Colonic mucosa (tissue), 4 donors: ENCODE results near the gene POU2AF1. TPM values are rescaled to one million over a fixed set of nuclear protein-coding genes. Genes with fewer than 3 reads are reported as not detected.

Experiments used
- DNase-seq: peaks from one replicate; pipeline ENCODE4 v3.0.0-alpha.2; 2020
- H3K27ac ChIP-seq: fragments of 200-600 bp; one replicate; pipeline ENCODE4 v1.8.0; 2021
- H3K27me3 ChIP-seq: fragments of 200-600 bp; one replicate; pipeline ENCODE4 v1.8.0; 2021
- H3K36me3 ChIP-seq: fragments of 200-600 bp; one replicate; pipeline ENCODE4 v1.8.0; 2021
- H3K4me1 ChIP-seq: fragments of 200-600 bp; one replicate; pipeline ENCODE4 v1.8.0; 2021; ENCODE audit warnings: mild to moderate bottlenecking
- H3K4me3 ChIP-seq: fragments of 200-600 bp; one replicate; pipeline ENCODE4 v1.8.0; 2021
- H3K9ac ChIP-seq, 2 donors: one replicate each; pipeline ENCODE4 v1.7.0; 2013; ENCODE audit warnings: control low read depth in 2 of 2, low read depth in 2 of 2, low read length in 2 of 2
- H3K9me3 ChIP-seq: fragments of 200-600 bp; one replicate; pipeline ENCODE4 v1.8.0; 2021
- intact Hi-C: fragments of 100-400 bp; cut with DNase I; formaldehyde crosslinking; loops from one replicate; pipeline ENCODE4 v1.14.1; 2022
- total RNA-seq, 2 donors: library from RNA; stranded (reverse); fragmentation: NEBNext Ultra II Directional in 1 of 2; extraction: Animal tissue kit (Norgen Biotek cat#: 25700) in 1 of 2; gene quantifications; one replicate each; pipeline ENCODE4 v1.2.1, GENCODE V29; 2021
- TF ChIP-seq, protein P1 (sequence below): fragments of 200-600 bp; IDR thresholded peaks from one replicate; pipeline ENCODE4 v1.8.0; 2022; ENCODE audit warnings: antibody characterized with exemption, mild to moderate bottlenecking
- donor health status: healthy.
- donor health status: DM: no; HTN: no; CAD: no.
- donor health status: DM: no; HTN: no; CAD: no.

The POU2AF1 gene
- total RNA-seq, 2 donors from 2014 or later = 3.1 to 3.7 TPM

GRCh38 chr11:111384494-111384893 is 5.4 kb upstream of the POU2AF1 start:
- Histone ChIP-seq H3K9ac (no peak overlapping the region), H3K9me3 (no peaks in the 10 kb centered on the region), H3K27me3 (no peaks in the 10 kb centered on the region), H3K4me1 (no peaks in the 10 kb centered on the region), H3K36me3 (no peaks in the 10 kb centered on the region), H3K4me3 (no peak overlapping the region), H3K27ac (no peak overlapping the region)
- TF ChIP-seq, protein P1, sequence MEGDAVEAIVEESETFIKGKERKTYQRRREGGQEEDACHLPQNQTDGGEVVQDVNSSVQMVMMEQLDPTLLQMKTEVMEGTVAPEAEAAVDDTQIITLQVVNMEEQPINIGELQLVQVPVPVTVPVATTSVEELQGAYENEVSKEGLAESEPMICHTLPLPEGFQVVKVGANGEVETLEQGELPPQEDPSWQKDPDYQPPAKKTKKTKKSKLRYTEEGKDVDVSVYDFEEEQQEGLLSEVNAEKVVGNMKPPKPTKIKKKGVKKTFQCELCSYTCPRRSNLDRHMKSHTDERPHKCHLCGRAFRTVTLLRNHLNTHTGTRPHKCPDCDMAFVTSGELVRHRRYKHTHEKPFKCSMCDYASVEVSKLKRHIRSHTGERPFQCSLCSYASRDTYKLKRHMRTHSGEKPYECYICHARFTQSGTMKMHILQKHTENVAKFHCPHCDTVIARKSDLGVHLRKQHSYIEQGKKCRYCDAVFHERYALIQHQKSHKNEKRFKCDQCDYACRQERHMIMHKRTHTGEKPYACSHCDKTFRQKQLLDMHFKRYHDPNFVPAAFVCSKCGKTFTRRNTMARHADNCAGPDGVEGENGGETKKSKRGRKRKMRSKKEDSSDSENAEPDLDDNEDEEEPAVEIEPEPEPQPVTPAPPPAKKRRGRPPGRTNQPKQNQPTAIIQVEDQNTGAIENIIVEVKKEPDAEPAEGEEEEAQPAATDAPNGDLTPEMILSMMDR = no peak
- intact Hi-C loops = no loop called here
- no peak for DNase-seq

DNA sequence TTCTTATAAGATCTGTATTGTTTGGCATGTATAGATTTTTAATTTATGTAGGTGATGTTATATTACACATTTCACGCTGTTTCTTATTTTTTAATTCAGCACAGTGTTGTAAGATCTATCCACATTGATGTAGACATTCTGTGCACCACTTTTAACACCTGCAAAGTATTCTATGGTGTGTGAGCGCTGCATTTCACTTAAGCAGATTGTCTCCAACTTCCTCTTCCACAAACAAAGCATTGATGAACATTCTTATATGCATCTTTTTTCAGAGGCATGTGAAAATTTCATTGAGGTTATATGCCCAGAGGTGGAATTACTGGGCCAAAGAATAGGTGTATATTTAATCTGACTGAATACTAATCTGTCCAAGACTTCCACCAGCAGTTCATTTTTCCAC is 3.4 kb upstream of the POU2AF1 start:
- TF ChIP-seq, protein P1 = no peak
- no peaks in the 10 kb centered on the region for H3K36me3 ChIP-seq
- H3K9ac ChIP-seq = no peak overlapping the region
- DNase-seq = no peak
- no peaks in the 10 kb centered on the region for H3K27me3 ChIP-seq
- H3K27ac ChIP-seq = no peak overlapping the region
- H3K9me3 ChIP-seq = no peaks in the 10 kb centered on the region
- no peak overlapping the region for H3K4me3 ChIP-seq
- H3K4me1 ChIP-seq = no peaks in the 10 kb centered on the region
- intact Hi-C loops = no loop called here

DNA sequence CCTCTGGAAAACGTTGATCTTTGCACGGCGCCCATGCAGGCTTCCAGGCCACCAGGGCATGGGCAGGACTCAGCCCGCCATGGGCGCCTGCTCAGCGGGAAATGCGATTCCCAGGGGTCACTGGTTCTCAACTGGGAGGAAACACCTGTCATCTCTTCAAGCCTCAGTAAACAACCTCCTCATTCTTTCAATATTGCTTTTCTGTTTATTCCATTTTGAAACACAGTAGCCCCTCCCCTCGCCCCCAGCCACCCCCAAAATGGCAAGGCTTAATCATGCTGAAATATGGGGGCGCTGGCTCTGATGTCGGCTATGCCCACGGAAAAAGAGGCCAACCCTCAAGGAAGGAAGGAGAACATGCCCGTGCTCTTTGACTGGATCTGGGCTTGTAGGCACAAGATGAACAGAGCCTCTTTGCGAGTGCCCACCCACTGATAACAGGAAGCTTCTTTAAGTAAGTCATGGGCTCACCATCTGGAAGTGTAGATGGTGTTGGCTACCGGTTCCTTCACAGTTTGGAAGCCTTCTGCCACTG is 594 bp upstream of the POU2AF1 start:
- DNase-seq = no peak
- intact Hi-C loops = no loop called here
- no peaks in the 10 kb centered on the region for H3K27me3 ChIP-seq
- no peak overlapping the region for H3K4me3 ChIP-seq
- H3K9me3 ChIP-seq = no peaks in the 10 kb centered on the region
- TF ChIP-seq, protein P1 = no peak
- no peaks in the 10 kb centered on the region for H3K4me1 ChIP-seq
- H3K27ac ChIP-seq = no peak overlapping the region
- no peaks in the 10 kb centered on the region for H3K36me3 ChIP-seq
- peak overlapping the region in 1 of 2 donors; percentile 48 for H3K9ac ChIP-seq

GRCh38 chr11:111378185-111378860 is 752 bp downstream of the POU2AF1 start:
- no peaks in the 10 kb centered on the region for H3K27me3 ChIP-seq
- H3K9ac ChIP-seq = peak overlapping the region in 1 of 2 donors; percentile 48
- no peaks in the 10 kb centered on the region for H3K36me3 ChIP-seq
- TF ChIP-seq, protein P1 = no peak
- no peak overlapping the region for H3K4me3 ChIP-seq
- no peaks in the 10 kb centered on the region for H3K4me1 ChIP-seq
- intact Hi-C loops = no loop called here
- no peaks in the 10 kb centered on the region for H3K9me3 ChIP-seq
- DNase-seq = no peak
- H3K27ac ChIP-seq = no peak overlapping the region

- Histone ChIP-seq H3K9me3 (no peaks in the 10 kb centered on the region), H3K4me3 (no peak overlapping the region), H3K27me3 (no peaks in the 10 kb centered on the region), H3K9ac (peak overlapping the region in 1 of 2 donors; percentile 21), H3K4me1 (no peaks in the 10 kb centered on the region), H3K27ac (no peak overlapping the region), H3K36me3 (no peaks in the 10 kb centered on the region)
- intact Hi-C loops = no loop called here
- DNase-seq = no peak
- TF ChIP-seq, protein P1 = no peak
These were observed 2.7 kb downstream of the POU2AF1 start for GRCh38 chr11:111376181-111376871.
